ENCODE results near the gene C12orf43.

GRCh38 chr12:120960657-120961056, 55.6 kb downstream of the C12orf43 start:
- TF ChIP-seq CTCF (IDR thresholded peaks at IDR 0.05) (no peak), POLR2A (IDR thresholded peaks at IDR 0.05) (no peak)
